NCI-H446 (cell line): Measurements from ENCODE around the gene ATP4B.

ENCODE experiments used
- DNase-seq, 2 experiments: peaks; one replicate each; lab custom pipeline; 2025; lab: John Stamatoyannopoulos, UW

ATP4B gene

GRCh38 chr13:113605866-113606438, 52.0 kb downstream of the ATP4B start:
- no peak for DNase-seq

GRCh38 chr13:113605461-113605860, 52.5 kb downstream of the ATP4B start:
- DNase-seq: no peak

DNA sequence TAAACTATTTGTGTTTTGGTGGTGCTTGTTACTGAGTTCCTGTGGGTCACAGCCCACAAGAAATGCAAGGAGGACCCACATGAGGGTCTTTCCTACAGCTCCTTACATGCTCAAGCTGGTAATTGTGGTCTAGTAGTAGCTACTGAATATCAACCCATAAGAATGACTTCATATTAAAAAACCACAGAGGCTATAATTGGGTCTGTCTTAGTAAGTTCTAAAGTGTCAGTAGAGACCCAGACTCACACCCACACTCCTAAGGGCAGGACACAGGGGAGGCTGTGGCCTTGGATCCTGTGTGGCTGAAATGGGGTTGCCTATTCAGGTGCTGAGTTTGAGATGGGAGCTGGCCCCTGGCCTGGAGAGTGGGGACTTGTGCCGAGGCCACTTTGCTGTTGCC, 53.8 kb downstream of the ATP4B start:
- DNase-seq: no peak

- no peak for DNase-seq
Measured at GRCh38 chr13:113603116-113603710, 54.8 kb downstream of the ATP4B start.

GRCh38 chr13:113602291-113602988, 55.6 kb downstream of the ATP4B start:
- no peak for DNase-seq

DNA sequence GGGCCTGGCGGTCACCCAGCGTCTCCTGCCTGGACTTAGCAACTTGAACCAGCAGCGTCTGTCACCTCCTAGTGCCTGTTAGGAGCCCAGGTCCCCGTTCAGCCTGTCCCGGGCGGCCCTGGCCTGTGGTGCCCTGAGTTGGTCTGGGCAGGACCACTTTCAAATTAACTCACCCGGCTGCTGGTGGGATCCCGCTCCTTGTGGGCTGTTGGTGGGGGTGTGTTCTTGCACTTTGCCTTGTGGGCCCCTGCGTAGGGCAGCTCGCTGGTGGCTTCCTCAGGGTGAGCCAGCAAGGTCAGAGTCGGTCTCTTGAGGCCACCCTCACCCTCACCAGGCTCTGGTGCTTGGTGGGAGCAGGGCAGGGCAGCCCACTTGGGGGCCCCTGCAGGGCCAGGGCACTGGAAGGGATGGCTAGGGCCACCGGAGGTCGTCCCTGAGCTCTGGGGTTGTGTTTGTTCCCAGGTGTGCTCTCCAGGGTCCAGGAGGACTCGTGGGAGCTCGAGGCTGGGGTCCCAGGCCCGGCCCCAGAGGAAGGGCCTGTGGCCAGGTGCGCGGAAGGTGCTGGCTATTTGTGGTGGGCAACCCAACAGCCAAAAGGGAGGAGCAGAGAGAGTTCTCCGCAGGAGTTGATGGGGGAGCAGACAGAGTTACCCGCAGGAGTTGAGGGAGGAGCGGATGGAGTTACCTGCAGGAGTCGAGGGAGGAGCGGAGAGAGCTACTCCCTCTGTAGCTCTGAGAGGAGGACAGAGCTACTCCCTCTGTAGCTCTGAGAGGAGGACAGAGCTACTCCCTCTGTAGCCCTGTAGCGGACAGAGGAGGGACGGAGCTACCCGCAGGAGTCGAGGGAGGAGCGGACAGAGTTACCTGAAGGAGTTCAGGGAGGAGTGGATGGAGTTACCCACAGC, 56.6 kb downstream of the ATP4B start:
- no peak for DNase-seq

- no peak for DNase-seq
Measured at GRCh38 chr13:113599391-113599790, 58.6 kb downstream of the ATP4B start.
